Peyer's patch (tissue), 4 donors: ENCODE data around the gene ARHGAP11A.

ENCODE experiments used
- POLR2A ChIP-seq, 2 donors: fragments of 450-650 bp; IDR thresholded peaks; one replicate each; pipeline ENCODE4 v1.5.1; 2017; ENCODE audit warnings: antibody characterized with exemption in 2 of 2, mild to moderate bottlenecking in 2 of 2, moderate library complexity in 2 of 2
- TF ChIP-seq, protein P1 (sequence below), 6 experiments: fragments of 450-650 bp in 4 of 6; fragments of 200-600 bp in 2 of 6; sonication (generic) in 1 of 6; IDR thresholded peaks; one replicate each; pipeline ENCODE4 v1.5.1; 2017 to 2019; ENCODE audit warnings: antibody characterized with exemption in 6 of 6, mild to moderate bottlenecking in 3 of 6, moderate library complexity in 1 of 6

DNA sequence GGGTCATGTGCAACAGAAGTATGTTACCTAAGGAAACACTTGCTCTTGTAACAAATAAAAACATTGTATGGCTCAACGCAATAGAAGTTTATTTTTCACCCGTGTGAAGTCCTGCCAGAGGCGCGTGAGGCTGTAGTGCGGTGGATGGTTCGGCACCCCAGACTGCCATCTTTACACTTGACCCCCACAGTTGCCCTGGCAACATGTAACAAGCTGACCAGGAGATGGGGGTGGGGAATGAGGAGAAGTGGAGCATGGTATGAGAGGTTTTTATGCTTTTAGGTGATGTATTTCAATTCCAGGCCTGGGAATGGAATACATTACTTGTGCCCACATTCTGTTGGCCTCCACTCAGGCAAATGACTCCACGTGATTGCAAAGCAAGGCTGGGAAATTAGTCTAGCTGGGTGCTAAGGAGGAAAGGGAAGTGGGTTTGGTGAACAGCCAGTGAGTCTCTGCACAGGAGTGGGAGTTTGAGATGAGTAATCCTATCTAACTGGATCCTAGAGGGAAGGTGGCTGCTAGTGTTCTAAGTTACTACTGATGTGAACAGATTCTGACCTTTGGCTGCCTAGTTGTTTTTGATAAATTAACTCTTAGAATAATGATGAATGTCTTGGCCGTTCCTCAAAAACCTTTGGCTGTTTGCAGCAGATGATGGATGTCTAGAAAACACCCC lies 68.7 kb downstream of the ARHGAP11A start:
- TF ChIP-seq, protein P1, sequence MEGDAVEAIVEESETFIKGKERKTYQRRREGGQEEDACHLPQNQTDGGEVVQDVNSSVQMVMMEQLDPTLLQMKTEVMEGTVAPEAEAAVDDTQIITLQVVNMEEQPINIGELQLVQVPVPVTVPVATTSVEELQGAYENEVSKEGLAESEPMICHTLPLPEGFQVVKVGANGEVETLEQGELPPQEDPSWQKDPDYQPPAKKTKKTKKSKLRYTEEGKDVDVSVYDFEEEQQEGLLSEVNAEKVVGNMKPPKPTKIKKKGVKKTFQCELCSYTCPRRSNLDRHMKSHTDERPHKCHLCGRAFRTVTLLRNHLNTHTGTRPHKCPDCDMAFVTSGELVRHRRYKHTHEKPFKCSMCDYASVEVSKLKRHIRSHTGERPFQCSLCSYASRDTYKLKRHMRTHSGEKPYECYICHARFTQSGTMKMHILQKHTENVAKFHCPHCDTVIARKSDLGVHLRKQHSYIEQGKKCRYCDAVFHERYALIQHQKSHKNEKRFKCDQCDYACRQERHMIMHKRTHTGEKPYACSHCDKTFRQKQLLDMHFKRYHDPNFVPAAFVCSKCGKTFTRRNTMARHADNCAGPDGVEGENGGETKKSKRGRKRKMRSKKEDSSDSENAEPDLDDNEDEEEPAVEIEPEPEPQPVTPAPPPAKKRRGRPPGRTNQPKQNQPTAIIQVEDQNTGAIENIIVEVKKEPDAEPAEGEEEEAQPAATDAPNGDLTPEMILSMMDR (IDR thresholded peaks at IDR 0.05), result no peak
- no peak for TF ChIP-seq POLR2A (IDR thresholded peaks at IDR 0.05)
